LNCaP clone FGC (cell line): ENCODE data around the gene HOXD12.

Experiments
- DNase-seq: peaks from one replicate; pipeline ENCODE4 v3.0.0-alpha.2; 2011; ENCODE audit warnings: low read depth
- H3K4me3 ChIP-seq: 2 replicates; pipeline ENCODE4 v1.5.1; 2011; ENCODE audit warnings: mild to moderate bottlenecking, low read depth, low read length, control low read depth
- CTCF ChIP-seq: IDR thresholded peaks from 2 replicates; pipeline ENCODE4 v1.5.1; 2012; ENCODE audit warnings: mild to moderate bottlenecking; ENCODE audit not compliant: control insufficient read depth, insufficient read depth; ENCODE audit errors: extremely low read depth

HOXD12 gene

GRCh38 chr2:176114120-176114929, 14.7 kb downstream of the HOXD12 start:
- no peak overlapping the region for H3K4me3 ChIP-seq
- no peak for DNase-seq
- no peak for TF ChIP-seq CTCF

GRCh38 chr2:176114930-176115625, 15.5 kb downstream of the HOXD12 start:
- no peak for DNase-seq
- no peak for TF ChIP-seq CTCF
- H3K4me3 ChIP-seq = no peak overlapping the region

GRCh38 chr2:176115883-176116813, 16.6 kb downstream of the HOXD12 start, which contains the start of gene HOXD10:
Gene HOXD10, plus strand, starts transcription at chr2:176116778. Its CDS starts 56 bp downstream, at chr2:176116834.
- TF ChIP-seq CTCF = no peak
- H3K4me3 ChIP-seq = no peak within 1 kb of the TSS
- no peak for DNase-seq

- H3K4me3 ChIP-seq = no peak overlapping the region
These were observed 17.7 kb downstream of the HOXD12 start for GRCh38 chr2:176117162-176117822.

GRCh38 chr2:176117823-176118371, 18.3 kb downstream of the HOXD12 start:
- TF ChIP-seq CTCF = no peak
- no peak overlapping the region for H3K4me3 ChIP-seq
- DNase-seq = no peak

More at GRCh38 chr2:176117162-176117822, 17.7 kb downstream of the HOXD12 start:
- no peak for TF ChIP-seq CTCF
- DNase-seq = no peak
